GM18505 (cell line): ENCODE data around the gene ST14.
"Not testable (repeated sequence)": the region's sequence is repeated elsewhere in the genome, so short reads cannot be mapped to it uniquely, and the experiment has no call there.

Source experiments
- ATAC-seq: cut with Tn5 transposase; IDR thresholded peaks from one replicate; pipeline ENCODE4 v1.9.1; 2021; ENCODE audit not compliant: unreplicated experiment
- POLR2A ChIP-seq: IDR thresholded peaks from 4 replicates; pipeline ENCODE4 v1.6.1; 2011; ENCODE audit warnings: borderline replicate concordance; ENCODE audit not compliant: insufficient read depth, insufficient read length; ENCODE audit errors: extremely low read depth

ST14 gene

DNA sequence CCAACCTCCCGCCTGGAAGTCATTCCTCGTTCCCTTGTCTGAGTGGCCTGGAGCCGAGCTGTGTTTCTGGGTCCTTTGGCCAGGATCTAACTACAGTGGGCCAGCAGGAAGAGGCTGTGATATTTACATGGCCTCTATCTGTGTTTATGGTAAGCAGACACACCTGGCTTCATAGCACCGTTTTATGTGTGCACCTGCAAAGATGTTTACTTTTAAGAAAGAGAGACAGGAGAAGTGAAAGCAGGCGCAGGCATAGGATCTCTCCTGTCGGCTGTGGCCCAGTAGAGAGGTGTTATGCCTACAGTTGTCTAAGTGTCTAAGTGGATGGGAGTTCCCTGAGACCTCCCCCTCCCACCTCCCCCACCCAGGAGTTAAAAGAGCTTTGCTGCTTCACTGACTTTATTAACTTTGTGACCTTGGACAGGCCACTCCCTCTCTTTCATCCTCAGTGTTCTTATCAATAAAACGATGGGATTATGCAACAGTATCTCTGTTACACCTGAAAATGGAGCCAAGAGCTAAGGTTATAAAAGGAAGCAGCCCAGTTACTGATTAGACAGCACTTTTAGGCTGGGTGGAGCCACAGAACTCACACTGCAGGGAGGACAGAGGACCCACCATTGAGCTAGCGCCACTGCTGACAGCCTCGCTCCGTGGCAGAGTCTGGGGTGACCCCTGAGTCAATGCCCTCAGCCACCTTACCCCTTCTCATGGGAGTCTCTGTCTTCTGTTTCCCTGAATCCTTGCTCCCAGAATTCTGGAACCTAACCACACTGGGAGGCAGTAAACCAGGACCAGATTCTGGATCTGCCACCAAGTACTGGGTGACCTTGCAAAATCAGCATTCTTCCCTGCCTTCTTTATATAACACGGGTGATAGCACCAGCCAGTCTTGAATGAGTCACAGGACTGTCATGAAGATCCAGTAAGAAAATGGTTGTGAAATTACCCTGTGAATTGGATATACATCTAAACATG, 22.0 kb downstream of the ST14 start:
- peak; percentile 63 for ATAC-seq
- no peak for TF ChIP-seq POLR2A

DNA sequence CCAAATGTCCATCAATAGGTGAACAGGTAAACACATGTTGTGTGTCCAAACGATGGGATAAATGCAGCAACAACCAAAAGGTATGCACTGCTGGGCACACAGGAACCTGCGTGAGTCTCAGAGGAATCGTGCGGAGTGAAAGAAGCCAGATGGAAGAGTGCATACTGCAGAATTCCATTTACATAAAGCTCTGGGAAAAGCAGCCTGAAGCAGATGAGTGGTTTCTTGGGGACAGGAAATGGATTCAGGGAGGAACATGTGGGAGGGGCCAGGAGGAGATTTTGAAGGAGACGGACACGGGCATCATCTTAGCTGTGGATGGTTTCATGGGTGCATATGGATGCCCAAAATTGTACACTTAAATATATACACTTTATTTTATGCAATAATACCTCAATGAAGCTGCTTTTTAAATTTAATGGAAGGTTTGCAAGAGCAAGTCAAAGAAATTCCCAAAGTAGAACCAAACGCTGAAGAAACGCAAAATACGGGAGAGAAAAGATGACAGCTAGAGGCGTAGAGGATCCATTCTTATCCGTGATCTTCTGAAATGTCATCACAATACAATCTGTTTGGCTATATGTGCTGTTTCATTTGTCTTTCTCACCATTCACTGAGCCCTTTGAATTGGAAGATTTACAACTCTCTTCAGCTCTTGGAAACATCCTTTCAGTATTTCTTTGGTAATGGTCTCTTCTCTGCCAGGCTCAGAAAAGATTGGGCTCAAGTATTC, 24.5 kb downstream of the ST14 start:
- TF ChIP-seq POLR2A, result no peak
- ATAC-seq, result no peak

DNA sequence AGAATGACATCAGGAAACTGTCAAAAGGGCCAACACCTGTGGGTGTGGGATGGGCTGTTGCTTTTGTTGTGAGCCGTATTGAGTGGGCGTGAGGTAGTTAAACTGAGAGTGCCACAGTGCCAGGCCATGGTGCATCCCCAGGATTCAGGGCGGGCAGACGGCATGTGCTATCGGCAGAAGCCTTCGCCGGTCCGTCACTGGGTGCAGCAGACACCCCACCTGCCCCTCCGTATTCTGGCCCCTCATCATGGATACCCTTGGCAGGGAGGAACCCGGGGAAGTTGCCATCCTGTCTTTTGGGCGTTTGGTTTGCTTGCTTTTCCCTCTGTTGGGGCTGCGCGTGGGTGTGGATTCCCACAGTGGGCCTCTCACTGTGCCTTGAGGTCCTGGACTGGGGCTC, 27.5 kb downstream of the ST14 start:
- TF ChIP-seq POLR2A, result no peak
- ATAC-seq, result no peak

DNA sequence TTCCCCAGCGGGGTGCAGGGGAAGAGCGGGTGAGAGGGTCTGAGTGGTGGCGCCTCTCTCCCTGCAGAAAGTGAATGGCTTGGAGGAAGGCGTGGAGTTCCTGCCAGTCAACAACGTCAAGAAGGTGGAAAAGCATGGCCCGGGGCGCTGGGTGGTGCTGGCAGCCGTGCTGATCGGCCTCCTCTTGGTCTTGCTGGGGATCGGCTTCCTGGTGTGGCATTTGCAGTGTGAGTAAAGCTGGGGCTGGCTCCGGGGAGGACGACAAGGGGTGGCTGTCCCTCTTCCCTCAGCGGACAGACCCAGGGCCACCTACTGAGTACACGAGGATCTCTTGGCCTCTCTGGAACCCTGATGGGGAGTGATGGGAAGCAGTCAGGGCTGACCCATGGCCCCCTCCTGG, 28.5 kb downstream of the ST14 start:
- TF ChIP-seq POLR2A, result no peak

DNA sequence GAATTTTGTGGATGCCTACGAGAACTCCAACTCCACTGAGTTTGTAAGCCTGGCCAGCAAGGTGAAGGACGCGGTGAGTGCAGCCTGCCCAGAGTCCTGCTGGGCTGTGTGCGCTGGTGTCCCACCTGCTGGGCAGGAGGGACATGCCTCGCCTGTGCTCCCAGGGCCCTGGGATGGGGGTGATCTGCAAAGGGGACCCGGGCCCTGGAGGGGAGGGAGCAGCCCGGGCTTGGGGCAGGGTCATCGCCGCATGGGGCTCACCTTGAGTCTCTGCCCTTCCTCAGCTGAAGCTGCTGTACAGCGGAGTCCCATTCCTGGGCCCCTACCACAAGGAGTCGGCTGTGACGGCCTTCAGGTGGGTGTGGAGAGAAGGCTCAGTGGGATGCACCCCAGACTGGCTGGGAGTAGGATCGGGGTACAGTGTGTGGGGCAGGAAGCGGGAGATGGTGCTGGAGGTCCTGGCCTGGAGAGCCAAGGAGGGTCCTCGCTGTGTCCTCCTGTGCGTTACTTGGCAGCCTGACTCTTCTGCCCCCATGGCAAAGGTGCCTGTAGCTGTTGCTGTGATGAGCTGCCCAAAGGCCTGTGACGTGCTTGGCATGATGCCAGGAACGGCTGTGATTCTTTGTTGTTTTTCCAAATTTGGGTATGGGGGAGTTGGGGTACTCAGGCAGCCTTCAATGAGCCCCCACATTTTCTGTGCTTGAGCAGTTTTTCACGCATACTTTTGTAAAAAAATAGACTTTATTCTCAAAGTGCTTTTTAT, 29.2 kb downstream of the ST14 start:
- ATAC-seq, result no peak
- no peak for TF ChIP-seq POLR2A

More for the DNA sequence above, 28.5 kb downstream of the ST14 start:
- ATAC-seq, result no peak

DNA sequence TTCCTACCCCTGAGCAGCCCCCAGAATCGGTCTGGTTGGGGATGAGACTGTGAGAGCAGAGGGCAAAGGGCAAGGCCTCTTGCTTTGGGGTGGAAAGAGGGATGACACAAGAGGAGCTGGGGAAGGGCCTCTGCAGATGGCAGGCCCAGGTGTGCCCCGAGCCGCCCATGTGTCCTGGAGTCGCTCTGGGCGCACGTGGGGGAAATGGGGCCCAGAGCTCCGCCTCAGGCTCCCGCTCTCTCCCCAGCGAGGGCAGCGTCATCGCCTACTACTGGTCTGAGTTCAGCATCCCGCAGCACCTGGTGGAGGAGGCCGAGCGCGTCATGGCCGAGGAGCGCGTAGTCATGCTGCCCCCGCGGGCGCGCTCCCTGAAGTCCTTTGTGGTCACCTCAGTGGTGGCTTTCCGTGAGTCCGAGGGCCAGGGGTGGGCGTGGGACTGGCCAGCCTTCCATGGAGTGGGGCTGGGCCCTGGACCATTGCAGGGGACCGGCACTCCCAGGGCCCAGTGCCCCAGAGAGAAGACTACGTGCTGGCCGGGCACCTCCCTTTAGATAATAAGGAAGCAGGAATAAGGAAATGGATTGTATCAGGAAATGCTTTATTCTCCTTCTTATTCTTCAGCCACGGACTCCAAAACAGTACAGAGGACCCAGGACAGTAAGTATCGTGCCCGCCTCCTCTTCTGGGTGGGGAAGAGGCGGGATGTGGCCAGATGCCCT, 30.1 kb downstream of the ST14 start:
- no peak for TF ChIP-seq POLR2A
- no peak for ATAC-seq

DNA sequence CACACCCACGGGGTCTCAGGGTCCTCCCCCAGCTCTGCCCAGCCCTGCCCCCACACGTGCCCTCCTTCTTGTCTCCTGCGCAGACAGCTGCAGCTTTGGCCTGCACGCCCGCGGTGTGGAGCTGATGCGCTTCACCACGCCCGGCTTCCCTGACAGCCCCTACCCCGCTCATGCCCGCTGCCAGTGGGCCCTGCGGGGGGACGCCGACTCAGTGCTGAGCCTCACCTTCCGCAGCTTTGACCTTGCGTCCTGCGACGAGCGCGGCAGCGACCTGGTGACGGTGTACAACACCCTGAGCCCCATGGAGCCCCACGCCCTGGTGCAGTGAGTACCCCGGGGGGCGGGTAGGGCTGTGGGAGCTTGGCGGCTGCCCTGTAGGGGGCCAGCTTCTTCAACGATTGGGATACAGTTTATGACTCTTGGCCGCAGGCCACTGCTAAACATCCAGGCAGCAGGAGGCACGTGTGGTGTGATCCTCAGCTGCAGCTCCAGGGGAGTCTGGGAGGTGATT, 30.8 kb downstream of the ST14 start:
- no peak for ATAC-seq
- TF ChIP-seq POLR2A, result no peak

DNA sequence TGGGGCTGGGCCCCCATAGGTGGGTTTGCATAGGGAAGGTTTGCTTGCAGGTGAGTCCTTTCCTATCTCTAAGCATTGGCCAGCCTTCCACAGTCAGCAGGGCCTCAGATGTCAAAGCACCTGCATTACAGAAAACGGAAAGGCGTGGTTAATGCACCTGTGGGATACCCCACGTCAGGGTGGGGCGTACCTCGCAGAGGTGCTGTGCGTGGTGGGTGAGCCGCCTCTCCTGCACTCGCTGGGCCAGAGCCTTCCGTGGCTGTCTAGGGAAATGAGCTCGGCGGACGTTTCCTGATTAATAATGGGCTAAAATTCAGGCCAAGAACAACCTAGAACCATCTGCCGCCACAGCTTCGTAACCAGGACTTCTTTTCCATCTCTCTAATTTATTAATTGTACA, 32.3 kb downstream of the ST14 start:
- TF ChIP-seq POLR2A, result no peak
- ATAC-seq, result no peak

DNA sequence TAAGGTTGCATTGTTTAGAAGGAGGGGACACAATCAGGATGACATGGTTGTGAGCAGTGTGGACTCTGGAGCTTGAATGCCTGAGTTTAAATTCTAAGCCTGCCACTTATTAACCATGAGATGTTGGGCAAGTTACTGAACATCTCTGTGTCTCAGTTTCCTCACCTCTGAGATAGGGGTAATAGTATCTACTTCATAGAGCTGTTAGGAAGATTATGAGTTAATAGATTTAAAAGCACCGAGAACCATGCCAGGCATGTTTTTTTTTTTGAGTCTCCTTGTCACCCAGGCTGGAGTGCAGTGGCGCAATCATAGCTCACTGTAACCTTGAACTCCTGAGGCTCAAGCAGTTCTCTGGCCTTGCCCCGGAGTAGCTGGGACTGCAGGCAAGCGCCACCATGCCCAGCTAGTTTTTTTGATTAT, 33.3 kb downstream of the ST14 start:
- TF ChIP-seq POLR2A, result no peak
- ATAC-seq, result no peak

DNA sequence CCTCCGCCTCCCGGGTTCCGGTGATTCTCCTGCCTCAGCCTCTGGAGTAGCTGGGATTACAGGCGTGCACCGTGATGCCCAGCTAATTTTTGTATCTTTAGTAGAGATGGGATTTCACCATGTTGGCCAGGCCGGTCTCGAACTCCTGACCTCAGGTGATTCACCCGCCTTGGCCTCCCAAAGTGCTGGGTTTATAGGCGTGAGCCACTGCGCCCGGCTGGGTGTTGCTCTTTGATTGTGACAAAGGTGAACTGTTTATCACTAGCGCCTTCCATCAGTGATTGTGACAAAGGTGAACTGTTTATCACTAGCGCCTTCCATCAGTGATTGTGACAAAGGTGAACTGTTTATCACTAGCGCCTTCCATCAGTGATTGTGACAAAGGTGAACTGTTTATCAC, 34.0 kb downstream of the ST14 start:
- ATAC-seq, result not testable (repeated sequence)

DNA sequence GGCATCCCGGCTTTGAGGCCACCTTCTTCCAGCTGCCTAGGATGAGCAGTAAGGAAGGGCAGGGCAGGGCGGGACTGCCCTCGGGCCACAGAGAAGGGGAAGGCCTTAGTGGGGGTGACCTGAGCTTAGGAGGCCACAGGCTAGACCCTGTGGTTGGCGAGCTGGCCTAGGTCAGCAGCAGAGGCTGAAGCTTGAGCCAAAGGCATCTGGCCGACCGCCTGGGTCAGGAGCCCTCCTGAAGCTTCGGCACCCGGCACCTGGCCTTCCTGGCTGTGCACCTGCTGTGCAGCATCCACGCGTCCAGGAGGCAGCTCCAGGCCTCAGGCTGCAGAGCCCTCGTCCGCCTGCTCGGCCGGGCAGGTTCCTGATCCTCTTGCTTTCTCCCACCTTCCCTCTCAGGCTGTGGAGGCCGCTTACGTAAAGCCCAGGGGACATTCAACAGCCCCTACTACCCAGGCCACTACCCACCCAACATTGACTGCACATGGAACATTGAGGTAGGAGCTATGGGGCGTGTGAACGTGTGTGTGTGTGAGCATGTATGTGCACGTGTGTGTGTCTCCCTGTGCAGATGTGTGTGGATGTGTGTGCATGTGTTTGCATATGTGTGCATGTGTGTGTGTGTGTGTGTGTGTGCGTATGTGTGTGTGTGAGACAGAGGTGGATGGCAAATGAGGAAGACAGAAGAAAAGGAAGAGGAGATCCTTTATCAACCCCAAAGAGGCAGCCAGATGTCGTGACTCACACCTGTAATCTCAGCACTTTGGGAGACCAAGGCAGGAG, 34.9 kb downstream of the ST14 start:
- no peak for ATAC-seq
- no peak for TF ChIP-seq POLR2A
